Stimulated activated naive CD8-positive, alpha-beta T cell treated with anti-CD3 and anti-CD28 coated beads, Interleukin-15, Interleukin-2, amounts not matched to agents 100 U/mL and 50 U/mL, for 24 hours (primary cell): ENCODE data around the gene NUBPL.
"Not testable (repeated sequence)": the region's sequence is repeated elsewhere in the genome, so short reads cannot be mapped to it uniquely, and the experiment has no call there.

Source experiments
- ATAC-seq: fragments of 150-1000 bp; cut with Tn5 transposase; one replicate; pipeline ENCODE4 v1.10.0; 2021
- DNase-seq: peaks from one replicate; pipeline ENCODE4 v3.0.0; 2021

Gene NUBPL

DNA sequence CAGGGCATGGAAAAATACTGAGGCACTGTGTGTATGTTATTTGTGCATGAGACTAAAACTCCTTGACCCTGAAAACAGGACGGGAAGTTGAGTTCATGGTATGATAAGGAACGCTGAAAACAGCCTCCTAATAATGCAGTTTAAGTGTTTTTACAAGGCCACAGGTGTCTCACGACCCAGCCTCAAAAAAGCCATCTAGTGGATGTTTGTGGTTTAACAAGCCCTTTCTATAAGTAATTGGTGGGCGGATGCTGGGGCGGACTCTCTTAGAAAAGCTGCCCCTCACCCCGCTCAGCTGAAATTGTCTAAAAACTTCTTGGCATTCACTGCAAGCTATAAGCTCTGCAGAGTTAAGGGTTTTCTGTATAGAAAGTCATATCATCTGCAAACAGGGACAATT, 184.5 kb downstream of the NUBPL start:
- no peak for ATAC-seq
- no peak for DNase-seq

DNA sequence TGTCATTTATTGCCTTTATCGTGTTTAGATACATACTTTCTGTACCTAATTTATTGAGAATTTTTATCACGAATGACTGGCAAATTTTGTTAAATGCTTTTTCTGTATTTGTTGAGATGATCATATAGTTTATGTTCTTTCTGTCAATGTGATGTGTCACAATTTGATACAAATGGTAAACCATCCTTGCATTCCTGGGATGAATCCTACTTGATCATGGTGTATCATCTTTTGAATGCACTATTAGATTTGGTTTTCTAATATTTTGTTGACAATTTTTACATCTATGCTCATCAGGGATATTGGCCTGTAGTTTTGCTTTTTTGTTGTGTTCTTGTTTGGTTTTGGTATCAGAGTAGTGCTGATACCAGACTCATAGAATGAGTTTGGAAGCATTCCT, 185.1 kb downstream of the NUBPL start:
- no peak for DNase-seq
- ATAC-seq = no peak

DNA sequence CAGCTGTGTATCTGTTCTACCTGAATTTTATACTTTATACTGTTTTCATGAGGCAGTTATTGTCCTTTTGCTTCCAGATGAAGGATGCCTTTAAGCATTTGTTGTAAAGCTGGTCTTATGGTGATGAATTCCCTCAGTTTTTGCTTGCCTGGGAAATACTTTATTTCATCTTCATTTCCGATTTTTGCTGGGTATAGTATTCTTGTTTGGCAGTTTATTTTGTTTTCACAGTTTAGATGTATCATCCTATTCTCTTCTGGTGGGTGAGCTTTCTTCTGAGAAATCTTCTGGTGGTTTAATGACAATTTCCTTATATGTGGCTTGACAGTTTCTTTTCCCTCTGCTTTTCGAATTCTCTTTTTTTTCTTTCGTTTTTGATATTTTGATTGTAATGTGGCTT, 188.1 kb downstream of the NUBPL start:
- DNase-seq (no peak), ATAC-seq (no peak)

DNA sequence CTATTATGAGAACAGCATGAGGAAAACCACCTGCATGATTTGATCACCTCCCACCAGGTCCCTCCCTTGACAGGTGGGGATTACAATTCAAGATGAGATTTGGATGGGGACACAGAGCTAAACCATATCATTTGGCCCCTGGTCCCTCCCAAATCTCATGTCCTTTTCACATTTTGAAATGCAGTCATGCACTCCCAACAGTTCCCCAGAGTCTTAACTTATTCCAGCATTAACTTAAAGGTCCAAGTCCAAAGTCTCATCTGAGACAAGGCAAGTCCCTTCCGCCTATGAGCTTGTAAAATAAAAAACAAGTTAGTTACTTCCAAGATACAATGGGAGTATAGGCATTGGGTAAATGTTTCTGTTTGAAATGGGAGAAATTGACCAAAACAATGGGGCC, 189.8 kb downstream of the NUBPL start:
- not testable (repeated sequence) for ATAC-seq, DNase-seq

DNA sequence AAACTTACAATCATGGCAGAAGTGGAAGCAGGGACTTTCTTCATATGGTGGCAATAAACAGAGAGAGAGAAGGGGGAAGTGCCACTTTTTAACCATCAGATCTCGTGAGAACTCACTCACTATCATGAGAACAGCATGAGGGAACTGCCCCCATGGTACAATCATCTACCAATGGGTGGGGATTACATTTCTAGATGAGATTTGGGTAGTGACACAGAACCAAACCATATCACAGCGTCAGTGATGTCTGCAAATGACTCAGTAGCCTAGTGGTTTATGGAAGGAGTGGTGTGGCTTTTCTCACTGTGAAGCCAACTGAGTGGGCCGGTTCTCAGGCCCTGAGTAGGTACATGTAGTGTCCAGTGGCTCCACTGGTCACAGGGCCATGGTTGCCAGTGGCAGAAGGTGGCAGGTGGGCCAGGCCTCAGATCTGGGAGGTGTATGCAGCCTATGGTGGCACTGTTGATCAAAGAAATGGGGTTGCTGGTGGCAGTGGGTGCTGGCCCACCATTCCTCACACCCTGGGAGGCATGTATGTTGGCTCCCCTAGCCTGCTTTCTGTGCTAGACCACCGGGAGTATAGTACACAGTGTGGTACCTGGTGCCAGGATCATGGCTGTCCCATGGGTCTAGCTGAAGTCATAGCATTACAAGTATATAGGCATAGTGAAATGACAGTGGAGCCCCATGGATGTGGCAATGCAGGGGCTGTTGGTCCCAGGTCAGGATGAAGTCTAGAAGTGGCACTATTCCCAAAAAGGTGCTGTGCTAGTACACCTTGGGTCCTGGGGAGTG, 191.9 kb downstream of the NUBPL start:
- ATAC-seq = no peak
- DNase-seq = no peak

DNA sequence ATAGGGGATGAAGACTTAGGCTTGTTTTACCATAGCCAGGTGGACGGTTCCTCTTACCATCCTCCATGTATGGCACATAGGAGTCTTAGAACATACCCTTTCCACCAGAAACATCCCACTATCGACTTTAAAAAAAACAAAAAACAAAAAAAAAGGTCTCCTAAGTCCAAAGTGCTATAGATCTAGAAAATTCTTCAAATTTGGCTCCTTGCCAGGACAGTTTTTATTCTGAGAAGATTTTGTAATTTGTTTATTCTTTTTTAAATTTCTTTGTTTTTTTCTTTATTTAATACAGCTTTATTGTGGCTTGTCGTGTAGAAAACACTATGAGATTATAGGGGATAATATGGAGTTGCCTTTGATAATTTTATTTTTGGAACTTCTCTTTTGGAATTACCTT, 197.7 kb downstream of the NUBPL start:
- ATAC-seq (no peak), DNase-seq (no peak)

DNA sequence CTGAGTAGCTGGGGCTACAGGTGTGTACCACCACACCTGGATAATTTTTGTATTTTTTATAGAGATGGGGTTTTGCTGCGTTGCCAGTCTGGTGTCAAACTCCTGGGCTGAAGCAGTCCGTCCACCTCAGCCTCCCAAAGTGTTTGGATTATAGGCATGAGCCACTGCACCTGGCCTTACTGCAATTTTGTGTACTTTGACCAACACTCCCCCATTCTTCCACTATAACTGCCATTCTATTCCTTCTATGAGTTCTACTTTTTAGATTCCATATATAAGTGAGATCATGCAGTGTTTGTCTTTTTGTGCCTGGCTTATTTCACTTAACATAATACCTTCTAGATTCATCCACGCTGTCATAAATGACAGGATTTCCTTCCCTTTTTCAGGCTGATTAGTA, 199.1 kb downstream of the NUBPL start:
- DNase-seq (no peak), ATAC-seq (no peak)

DNA sequence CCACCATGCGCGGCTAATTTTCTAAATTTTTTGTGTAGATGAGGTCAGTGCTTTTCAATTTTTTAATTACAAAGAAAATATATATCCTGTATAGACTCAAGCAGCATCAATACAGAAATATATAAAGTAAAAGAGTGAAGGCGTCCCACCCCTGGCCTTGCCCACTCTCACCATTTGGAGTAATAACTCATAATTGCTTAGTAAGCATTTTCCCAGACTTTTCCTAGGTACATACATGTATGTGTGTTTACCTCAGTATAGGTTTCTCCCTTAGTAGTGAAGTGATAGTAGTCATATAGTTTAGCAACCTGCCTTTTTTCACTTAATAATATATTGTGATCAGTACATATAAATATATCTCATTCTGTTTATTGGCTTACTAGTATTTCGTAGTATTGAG, 200.1 kb downstream of the NUBPL start:
- DNase-seq (no peak), ATAC-seq (no peak)

DNA sequence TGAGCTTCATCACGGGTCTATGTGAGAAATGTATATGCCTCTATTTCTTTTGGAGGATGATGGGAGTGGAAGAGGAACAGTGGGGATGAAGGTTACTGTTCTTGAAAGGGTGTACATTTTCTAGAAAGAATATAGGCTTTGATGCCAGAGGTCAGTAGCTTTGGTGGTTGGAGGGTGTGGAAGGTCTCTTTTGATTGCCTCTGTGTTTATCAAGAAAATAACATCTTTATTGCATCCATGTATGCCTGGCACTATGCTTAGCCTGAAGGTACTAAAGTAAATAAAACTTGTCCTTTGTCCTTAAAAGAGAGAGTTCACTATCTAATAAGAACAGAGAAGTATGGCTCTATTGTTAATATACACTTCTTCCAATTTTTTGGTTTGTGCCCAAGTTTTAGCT, 201.8 kb downstream of the NUBPL start:
- ATAC-seq = no peak
- DNase-seq = no peak

DNA sequence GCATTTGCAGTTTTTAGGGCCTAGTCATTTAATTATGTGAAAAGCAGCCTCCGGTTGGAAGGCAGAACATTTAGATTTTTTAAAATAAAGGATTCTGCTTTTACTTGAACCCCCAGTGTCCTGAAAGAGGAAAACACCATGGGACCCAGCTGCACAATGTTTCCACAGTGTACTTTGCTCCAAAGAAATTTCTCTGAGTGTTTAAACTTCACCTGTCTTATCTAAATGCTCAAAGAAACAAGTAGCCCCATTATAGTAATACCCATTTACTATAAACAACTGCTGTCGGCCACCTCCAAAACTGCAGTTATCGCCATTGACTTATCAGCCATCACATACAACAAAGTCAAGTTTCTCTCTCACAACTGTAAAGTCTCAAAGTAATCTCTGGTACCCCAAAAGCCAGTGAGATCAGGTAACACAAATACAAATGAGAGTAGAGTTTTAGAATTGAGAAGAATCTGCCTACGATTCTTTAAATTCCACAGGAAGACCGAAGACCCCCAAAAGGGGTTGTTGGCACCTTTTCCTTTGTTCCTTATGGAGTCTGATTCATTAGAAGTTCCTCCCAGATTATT, 205.2 kb downstream of the NUBPL start:
- no peak for ATAC-seq
- no peak for DNase-seq

DNA sequence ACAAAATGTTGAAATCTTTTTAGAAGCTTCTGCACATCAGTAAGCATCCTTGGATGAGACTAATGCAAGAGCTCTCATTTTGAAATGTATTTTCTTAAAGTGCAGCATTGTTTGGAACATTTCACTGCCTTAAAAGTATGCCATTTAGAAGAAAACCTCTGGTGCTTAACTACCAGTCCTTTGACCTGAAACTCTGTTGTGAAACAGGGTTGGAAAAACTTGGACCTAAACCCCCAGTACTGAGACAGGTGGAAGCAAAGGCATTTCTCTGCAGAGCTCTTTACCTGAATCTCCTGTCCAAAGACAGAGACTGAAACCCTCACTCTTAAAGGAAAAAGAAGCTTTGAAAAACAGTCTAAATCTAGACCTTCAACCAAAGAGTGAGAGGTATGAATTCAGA, 207.2 kb downstream of the NUBPL start:
- DNase-seq = no peak
- ATAC-seq = no peak

DNA sequence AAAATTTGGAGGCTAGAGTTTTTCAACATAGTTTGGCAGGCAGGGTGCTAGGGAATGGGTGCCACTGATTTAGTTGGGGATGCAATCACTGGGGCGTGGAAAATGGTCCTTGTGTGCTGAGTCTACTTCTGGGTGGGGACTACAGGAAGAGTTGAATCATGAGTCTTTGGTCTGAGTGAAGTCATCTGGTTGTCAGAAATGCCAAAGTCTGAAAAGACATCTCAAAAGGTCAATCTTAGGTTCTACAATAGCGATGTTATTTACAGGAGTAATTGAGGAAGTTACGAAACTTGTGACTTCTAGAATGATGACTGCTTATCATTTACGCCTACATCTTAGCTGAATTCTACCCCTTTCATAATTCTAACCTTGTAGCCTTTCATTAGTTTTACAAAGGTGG, 209.1 kb downstream of the NUBPL start:
- DNase-seq (no peak), ATAC-seq (peak; percentile 55)

DNA sequence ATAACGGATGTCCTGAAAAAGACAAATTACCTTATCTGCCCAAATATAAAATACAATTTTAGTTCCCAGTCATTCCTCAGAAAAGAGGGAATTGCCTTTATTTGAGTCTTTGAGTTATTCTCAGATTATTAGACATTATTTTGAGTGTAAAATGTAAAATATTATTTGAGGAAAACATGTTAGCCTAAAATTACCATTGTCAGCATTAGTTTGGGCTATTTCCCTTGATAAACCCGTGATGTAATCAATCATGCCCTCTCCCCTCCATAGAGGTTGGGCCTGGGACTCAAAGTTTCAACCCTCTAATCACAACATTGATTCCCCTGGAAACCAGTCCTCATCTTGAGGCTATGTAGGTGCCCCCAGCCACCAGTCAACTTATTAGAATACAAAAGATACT, 213.4 kb downstream of the NUBPL start:
- DNase-seq (no peak), ATAC-seq (no peak)

DNA sequence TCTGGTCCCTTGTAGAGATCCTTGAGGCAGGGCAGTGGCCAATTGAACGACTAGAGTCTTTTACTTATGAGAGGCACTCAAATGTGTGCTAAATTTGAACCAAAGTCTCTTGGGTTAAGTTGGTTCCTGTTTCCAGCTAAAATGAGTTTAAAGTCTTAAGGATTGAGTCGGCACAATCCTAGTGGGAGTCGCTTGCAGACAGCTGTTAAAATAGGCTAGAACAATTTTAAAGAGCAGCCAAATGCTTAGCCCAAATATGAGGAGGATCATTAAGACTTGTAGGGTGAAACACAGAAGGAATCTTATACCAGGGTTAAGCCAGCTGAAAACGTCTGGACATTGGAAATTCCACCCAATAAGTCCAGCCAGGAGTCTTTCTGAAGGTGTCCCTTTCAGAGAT, 216.1 kb downstream of the NUBPL start:
- ATAC-seq (no peak), DNase-seq (no peak)

DNA sequence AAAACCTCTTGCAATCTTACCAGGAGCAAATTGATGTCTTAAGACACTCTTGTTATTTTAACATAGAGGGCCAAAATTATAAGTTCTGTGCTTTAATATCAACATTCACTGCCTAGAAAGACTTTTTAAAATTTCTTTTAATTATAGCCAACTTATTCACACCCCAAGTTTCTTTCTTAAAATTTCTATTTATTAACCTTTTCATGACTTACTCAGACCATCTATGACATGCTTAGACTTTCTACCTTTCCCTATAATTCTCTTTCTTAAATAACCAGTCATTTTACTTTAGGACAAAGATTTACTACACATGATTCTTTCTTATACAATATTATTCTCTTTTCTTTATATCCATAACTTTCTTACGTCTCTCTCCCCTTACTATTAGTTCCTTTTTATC, 220.4 kb downstream of the NUBPL start:
- ATAC-seq = no peak
- DNase-seq = no peak

DNA sequence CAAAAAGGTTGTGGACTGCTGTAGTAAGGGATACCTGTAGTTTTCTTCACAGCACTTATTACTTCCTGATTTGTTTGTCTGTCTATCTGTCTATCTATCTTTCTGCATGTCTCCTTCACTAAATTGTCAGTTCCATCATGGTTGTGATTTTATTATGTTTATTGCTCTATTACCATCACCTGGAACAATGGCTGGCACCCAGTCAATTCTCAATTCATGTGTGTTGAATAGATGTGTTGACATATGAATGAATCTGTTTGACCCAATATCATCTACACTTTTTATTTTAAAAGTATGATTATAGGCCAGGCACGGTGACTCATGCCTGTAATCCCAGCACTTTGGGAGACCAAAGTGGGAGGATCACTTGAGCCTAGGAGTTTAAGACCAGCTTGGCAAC, 224.4 kb downstream of the NUBPL start:
- ATAC-seq = no peak
- no peak for DNase-seq

DNA sequence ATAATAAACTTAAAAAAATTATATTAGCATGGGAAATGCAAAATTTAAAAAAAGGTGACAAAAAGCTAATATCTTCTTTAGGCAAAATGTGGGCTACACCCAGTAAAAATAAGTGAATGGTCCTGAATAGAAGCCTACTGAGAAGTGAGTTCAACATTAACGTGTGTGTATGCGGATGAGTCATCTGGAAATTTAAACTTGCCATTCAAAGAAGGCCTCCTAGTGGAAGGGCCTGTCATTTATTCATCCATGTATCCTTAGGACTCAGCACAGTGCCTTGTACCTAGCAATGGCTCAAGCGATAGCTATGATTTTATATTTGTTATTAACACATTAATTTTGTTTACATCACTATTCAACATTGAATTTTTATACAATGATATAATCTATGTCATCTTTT, 226.2 kb downstream of the NUBPL start:
- ATAC-seq (no peak), DNase-seq (no peak)

DNA sequence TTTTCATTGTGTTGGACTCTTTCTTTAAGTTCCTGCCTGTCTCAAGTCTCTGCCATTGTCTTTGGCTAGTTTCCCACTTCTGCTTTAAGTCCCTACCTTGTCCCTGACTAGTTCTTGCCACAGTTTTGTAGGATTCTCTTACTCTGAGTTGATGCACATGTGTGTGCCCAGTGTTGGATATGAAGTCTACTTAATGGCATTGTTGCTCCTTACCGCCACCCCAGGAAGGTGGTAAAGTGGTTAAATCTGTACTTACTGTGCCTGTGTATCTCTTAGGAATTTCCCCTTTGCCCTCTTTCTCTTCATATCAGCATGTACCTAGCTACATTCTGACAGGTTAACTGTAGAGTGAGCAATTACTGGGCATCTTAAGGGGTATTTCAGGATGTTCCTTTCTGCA, 227.1 kb downstream of the NUBPL start:
- ATAC-seq (no peak), DNase-seq (no peak)

DNA sequence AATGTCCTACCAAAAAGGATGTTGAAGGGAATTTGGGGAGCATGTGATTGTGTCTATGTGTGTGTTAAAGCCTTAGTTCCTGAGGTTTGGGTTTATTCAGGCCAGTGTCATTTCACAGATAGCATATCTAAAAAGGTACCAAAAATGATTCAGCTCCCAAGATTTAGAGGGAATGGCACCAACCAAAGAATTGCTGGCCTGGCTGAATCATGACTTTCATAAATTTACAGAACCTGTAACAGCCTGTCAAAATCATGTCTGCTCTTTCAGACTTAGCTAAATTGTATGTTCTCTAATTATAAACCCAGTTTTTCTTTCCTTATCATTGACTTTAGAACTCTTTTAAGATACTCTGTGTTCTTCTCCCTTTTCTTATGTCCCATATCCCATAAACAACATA, 231.5 kb downstream of the NUBPL start:
- no peak for ATAC-seq
- no peak for DNase-seq

DNA sequence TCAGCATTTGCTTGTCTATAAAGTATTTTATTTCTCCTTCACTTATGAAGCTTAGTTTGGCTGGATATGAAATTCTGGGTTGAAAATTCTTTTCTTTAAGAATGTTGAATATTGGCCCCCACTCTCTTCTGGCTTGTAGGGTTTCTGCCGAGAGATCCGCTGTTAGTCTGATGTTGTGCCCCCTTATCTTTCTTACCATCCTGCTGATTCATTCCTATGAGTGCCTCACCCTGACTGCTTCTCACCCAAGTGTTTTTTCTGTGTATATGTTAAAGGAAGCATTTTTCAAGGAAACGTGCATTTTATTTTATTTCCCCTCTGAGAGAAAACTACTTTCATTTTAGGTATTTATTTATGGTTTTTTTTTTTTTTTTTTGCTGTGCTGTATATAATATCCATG, 236.7 kb downstream of the NUBPL start:
- DNase-seq, ATAC-seq: not testable (repeated sequence)

DNA sequence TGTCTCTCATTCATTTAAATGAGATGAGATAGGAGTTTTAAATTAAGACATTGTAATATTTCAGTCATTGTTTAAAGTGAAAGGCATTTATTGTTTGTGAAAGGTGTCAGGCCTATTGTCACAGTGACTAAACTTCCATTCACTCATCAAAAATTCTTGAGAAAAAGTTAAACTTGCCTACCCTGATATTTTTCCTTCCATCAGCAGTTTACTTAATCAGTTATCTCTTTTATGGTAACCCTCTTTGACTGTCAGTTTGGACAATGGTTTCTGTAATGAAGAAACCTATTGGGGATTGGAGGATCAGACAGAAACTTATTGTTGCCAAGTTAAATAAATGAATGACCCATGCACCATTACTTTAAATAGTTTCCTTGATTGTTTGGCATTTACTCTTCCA, 241.6 kb downstream of the NUBPL start:
- DNase-seq (no peak), ATAC-seq (no peak)

DNA sequence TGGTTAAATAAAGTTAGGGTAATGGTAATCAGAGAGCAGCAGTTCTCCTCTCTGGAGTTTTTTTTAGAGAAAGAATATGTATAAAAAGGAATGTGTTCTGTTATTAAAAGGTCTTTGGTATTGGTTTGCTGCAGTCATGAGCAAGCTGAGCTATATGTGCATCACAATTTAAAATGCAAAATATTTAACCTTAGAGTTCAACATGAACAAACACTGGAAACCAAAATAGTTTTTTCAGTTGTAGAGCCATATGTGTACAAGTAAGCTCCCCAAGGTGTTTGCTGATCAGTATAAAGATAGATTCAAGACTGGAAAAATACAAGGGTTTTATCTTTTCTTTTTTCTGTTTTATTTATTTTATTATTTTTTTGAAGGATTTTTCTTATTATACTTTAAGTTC, 245.0 kb downstream of the NUBPL start:
- no peak for DNase-seq
- no peak for ATAC-seq

DNA sequence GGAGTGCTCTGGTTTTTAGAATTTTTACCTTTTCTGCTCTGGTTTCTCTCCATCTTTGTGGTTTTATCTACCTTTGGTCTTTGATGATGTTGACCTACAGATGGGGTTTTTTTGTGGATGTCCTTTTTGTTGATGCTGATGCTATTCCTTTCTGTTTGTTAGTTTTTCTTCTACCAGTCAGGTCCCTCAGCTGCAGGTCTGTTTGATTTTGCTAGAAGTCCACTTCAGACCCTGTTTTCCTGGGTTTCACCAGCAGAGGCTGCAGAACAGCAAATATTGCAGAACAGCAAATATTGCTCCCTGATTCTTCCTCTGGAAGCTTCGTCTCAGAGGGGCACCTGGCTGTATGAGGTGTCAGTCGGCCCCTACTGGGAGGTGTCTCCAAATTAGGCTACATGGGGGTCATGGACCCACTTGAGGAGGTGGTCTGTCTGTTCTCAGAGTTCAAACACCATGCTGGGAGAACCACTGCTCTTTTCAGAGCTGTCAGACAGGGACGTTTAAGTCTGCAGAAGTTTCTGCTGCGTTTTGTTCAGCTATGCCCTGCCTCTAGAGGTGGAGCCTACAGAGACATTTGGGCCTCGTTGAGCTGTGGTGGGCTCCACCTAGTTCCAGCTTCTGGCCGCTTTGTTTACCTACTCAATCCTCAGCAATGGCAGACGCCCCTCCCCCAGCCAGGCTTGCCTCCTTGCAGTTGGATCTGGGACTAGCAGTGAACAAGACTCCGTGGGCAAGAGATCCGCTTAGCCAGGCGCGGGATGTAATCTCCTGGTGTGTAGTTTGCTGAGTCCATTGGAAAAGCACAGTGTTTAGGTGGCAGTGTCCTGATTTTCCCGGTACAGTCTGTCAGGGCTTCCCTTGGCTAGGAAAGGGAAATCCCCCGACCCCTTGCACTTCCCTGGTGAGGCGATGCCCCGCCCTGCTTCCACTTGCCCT, 250.8 kb downstream of the NUBPL start:
- ATAC-seq, DNase-seq: not testable (repeated sequence)
